HCEC 1CT (cell line): Measurements from ENCODE around the gene FAM168A.

Experiments
- DNase-seq: peaks from one replicate; pipeline ENCODE4 v3.0.0-alpha.2; 2017

The FAM168A gene

GRCh38 chr11:73597956-73598718, at the start of gene FAM168A:
Gene FAM168A (minus strand): TSS chr11:73598112. CDS start chr11:73468474, 129,638 bp downstream.
- peak; percentile 97 for DNase-seq

- peak; percentile 30 for DNase-seq
These were observed 49.7 kb upstream of the FAM168A start for GRCh38 chr11:73647459-73648100.

- no peak for DNase-seq
These were observed 48.2 kb upstream of the FAM168A start, which contains the start of gene PLEKHB1 for GRCh38 chr11:73645972-73646631. Gene PLEKHB1 (plus strand): TSS chr11:73646581. CDS start chr11:73646609, 28 bp downstream.

GRCh38 chr11:73645121-73645969, 47.4 kb upstream of the FAM168A start:
- DNase-seq: no peak

- DNase-seq: no peak
These were observed 43.8 kb upstream of the FAM168A start for GRCh38 chr11:73641668-73642067.

GRCh38 chr11:73640592-73640991, 42.7 kb upstream of the FAM168A start:
- no peak for DNase-seq

- no peak for DNase-seq
These were observed 39.1 kb upstream of the FAM168A start for GRCh38 chr11:73637012-73637411.

GRCh38 chr11:73636249-73636648, 38.3 kb upstream of the FAM168A start:
- DNase-seq: no peak

GRCh38 chr11:73635721-73636120, 37.8 kb upstream of the FAM168A start:
- DNase-seq: no peak

- DNase-seq: no peak
These were observed 36.1 kb upstream of the FAM168A start for GRCh38 chr11:73633999-73634398.

- DNase-seq: no peak
These were observed 35.1 kb upstream of the FAM168A start for GRCh38 chr11:73632996-73633395.

GRCh38 chr11:73629907-73630306, 32.0 kb upstream of the FAM168A start:
- no peak for DNase-seq

GRCh38 chr11:73625696-73626318, 27.9 kb upstream of the FAM168A start:
- DNase-seq: peak; percentile 41

- DNase-seq: no peak
These were observed 25.8 kb upstream of the FAM168A start for GRCh38 chr11:73623686-73624085.

- no peak for DNase-seq
These were observed 25.1 kb upstream of the FAM168A start for GRCh38 chr11:73622926-73623593.

GRCh38 chr11:73614591-73614990, 16.7 kb upstream of the FAM168A start:
- DNase-seq: no peak

GRCh38 chr11:73612601-73613140, 14.8 kb upstream of the FAM168A start:
- DNase-seq: no peak

- DNase-seq: no peak
These were observed 937 bp upstream of the FAM168A start for GRCh38 chr11:73598719-73599379.

GRCh38 chr11:73597336-73597955, 466 bp downstream of the FAM168A start:
- DNase-seq: no peak

GRCh38 chr11:73596547-73596946, 1.4 kb downstream of the FAM168A start:
- DNase-seq: no peak
